PC-9 (cell line): ENCODE data around the gene NOLC1. TPM values are rescaled to one million over a fixed set of nuclear protein-coding genes. Genes with fewer than 3 reads are reported as not detected.

Experiments used
- BruUV-seq: library from RNA; stranded (reverse); fragments of 400-500 nt; replicated peaks from 2 replicates; lab custom pipeline; 2021; lab: Mats Ljungman, UMichigan
- CTCF ChIA-PET: fragments of 300-600 bp; sonication (Branson Sonifier 250); formaldehyde crosslinking; loops from one replicate; lab custom pipeline; 2022; ENCODE audit warnings: antibody characterized with exemption; lab: Charles Lee
- POLR2A ChIA-PET: fragments of 300-600 bp; sonication (Branson Sonifier 250); formaldehyde crosslinking; loops from one replicate; lab custom pipeline; 2022; ENCODE audit warnings: antibody characterized with exemption; ENCODE audit not compliant: unreplicated experiment; lab: Charles Lee
- DNase-seq, 2 experiments: peaks; one replicate each; pipeline versions ENCODE4 v3.0.0 to v3.0.0-alpha.2; 2015 to 2022; ENCODE audit warnings: mixed read lengths in 1 of 2
- H2AFZ ChIP-seq: fragments of 200-600 bp; sonication (generic); 2 replicates; pipeline ENCODE4 v1.8.1; 2017; ENCODE audit warnings: antibody characterized with exemption
- H3F3A ChIP-seq: fragments of 200-600 bp; sonication (generic); 2 replicates; pipeline ENCODE4 v1.8.1; 2017; ENCODE audit warnings: antibody characterized with exemption, mild to moderate bottlenecking, low read depth; ENCODE audit not compliant: insufficient read depth
- H3K27ac ChIP-seq: fragments of 200-600 bp; sonication (generic); 2 replicates; pipeline ENCODE4 v1.6.1; 2016; ENCODE audit warnings: mixed run types
- H3K27me3 ChIP-seq: fragments of 200-600 bp; sonication (generic); 2 replicates; pipeline ENCODE4 v1.6.1; 2016; ENCODE audit warnings: low read depth, mixed run types; ENCODE audit not compliant: insufficient read depth
- H3K36me3 ChIP-seq: fragments of 200-600 bp; sonication (generic); 2 replicates; pipeline ENCODE4 v1.6.1; 2016; ENCODE audit warnings: low read depth, mixed run types
- H3K4me1 ChIP-seq: fragments of 200-600 bp; sonication (generic); replicated peaks from 2 replicates; pipeline ENCODE4 v1.6.1; 2016; ENCODE audit warnings: mixed run types; ENCODE audit not compliant: insufficient read depth
- H3K4me2 ChIP-seq: fragments of 200-600 bp; sonication (generic); 2 replicates; pipeline ENCODE4 v1.6.1; 2017; ENCODE audit warnings: mixed run types
- H3K4me3 ChIP-seq: fragments of 200-600 bp; sonication (generic); 2 replicates; pipeline ENCODE4 v1.6.1; 2016; ENCODE audit warnings: mixed run types
- H3K79me2 ChIP-seq: fragments of 200-600 bp; sonication (generic); 2 replicates; pipeline ENCODE4 v1.6.1; 2017; ENCODE audit warnings: low read depth, mixed run types
- H3K9me2 ChIP-seq: fragments of 200-600 bp; sonication (generic); 2 replicates; pipeline ENCODE4 v1.8.1; 2017; ENCODE audit warnings: mild to moderate bottlenecking; ENCODE audit not compliant: insufficient read depth
- H3K9me3 ChIP-seq: fragments of 200-600 bp; sonication (generic); 2 replicates; pipeline ENCODE4 v1.8.1; 2016; ENCODE audit warnings: low read depth; ENCODE audit not compliant: insufficient read depth
- H4K20me1 ChIP-seq: fragments of 200-600 bp; sonication (generic); 2 replicates; pipeline ENCODE4 v1.8.1; 2017; ENCODE audit not compliant: insufficient read depth
- EZH2 ChIP-seq: fragments of 200-600 bp; sonication (generic); IDR thresholded peaks from 2 replicates; pipeline ENCODE4 v1.8.0; 2017; ENCODE audit warnings: antibody characterized with exemption, low read depth
- intact Hi-C: fragments of 100-400 bp; cut with micrococcal nuclease; formaldehyde crosslinking; loops from one replicate; pipeline ENCODE4 v1.10.0; 2022; ENCODE audit not compliant: unreplicated experiment
- total RNA-seq: library from RNA; stranded (reverse); gene quantifications from 2 replicates; pipeline ENCODE4 v1.2.3, GENCODE V29; 2021
- TF ChIP-seq, protein P1 (sequence below): fragments of 200-600 bp; sonication (generic); conservative IDR thresholded peaks from 2 replicates; pipeline ENCODE4 v1.6.1; 2017; ENCODE audit warnings: mixed run types, antibody characterized with exemption, mild to moderate bottlenecking, moderate library complexity

NOLC1 gene
- total RNA-seq, 1 experiment from 2014 or later: 59.5 TPM

- Histone ChIP-seq H3K36me3 (no peaks in the 10 kb centered on the region), H3K4me2 (peak overlapping the region; percentile 78), H3K79me2 (peaks cover 13% of the 10 kb centered on the region), H3K9me2 (no peaks in the 10 kb centered on the region), H3K4me1 (no peaks in the 10 kb centered on the region; the same call in 1 of the 2 replicates), H3K9me3 (no peaks in the 10 kb centered on the region), H3F3A (no peaks in the 10 kb centered on the region), H4K20me1 (no peaks in the 10 kb centered on the region; the same call in 1 of the 2 replicates), H3K27me3 (no peaks in the 10 kb centered on the region), H3K27ac (no peak overlapping the region), H2AFZ (no peak overlapping the region), H3K4me3 (peak overlapping the region; percentile 66; the same call in 1 of the 2 replicates)
- ChIA-PET POLR2A (no interaction called here), CTCF (interaction anchor here (0.6 kb wide), 1 partner anchor 12 kb away, joined by 10 read pairs; no protein-coding TSS in a partner anchor)
- intact Hi-C loops: no loop called here
- no peak for DNase-seq
- TF ChIP-seq, protein P1, sequence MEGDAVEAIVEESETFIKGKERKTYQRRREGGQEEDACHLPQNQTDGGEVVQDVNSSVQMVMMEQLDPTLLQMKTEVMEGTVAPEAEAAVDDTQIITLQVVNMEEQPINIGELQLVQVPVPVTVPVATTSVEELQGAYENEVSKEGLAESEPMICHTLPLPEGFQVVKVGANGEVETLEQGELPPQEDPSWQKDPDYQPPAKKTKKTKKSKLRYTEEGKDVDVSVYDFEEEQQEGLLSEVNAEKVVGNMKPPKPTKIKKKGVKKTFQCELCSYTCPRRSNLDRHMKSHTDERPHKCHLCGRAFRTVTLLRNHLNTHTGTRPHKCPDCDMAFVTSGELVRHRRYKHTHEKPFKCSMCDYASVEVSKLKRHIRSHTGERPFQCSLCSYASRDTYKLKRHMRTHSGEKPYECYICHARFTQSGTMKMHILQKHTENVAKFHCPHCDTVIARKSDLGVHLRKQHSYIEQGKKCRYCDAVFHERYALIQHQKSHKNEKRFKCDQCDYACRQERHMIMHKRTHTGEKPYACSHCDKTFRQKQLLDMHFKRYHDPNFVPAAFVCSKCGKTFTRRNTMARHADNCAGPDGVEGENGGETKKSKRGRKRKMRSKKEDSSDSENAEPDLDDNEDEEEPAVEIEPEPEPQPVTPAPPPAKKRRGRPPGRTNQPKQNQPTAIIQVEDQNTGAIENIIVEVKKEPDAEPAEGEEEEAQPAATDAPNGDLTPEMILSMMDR: no peak
- TF ChIP-seq EZH2: no peak
- BruUV-seq: TSS peak; percentile 26
Measured at GRCh38 chr10:102113261-102113955, 38.8 kb upstream of the NOLC1 start.

DNA sequence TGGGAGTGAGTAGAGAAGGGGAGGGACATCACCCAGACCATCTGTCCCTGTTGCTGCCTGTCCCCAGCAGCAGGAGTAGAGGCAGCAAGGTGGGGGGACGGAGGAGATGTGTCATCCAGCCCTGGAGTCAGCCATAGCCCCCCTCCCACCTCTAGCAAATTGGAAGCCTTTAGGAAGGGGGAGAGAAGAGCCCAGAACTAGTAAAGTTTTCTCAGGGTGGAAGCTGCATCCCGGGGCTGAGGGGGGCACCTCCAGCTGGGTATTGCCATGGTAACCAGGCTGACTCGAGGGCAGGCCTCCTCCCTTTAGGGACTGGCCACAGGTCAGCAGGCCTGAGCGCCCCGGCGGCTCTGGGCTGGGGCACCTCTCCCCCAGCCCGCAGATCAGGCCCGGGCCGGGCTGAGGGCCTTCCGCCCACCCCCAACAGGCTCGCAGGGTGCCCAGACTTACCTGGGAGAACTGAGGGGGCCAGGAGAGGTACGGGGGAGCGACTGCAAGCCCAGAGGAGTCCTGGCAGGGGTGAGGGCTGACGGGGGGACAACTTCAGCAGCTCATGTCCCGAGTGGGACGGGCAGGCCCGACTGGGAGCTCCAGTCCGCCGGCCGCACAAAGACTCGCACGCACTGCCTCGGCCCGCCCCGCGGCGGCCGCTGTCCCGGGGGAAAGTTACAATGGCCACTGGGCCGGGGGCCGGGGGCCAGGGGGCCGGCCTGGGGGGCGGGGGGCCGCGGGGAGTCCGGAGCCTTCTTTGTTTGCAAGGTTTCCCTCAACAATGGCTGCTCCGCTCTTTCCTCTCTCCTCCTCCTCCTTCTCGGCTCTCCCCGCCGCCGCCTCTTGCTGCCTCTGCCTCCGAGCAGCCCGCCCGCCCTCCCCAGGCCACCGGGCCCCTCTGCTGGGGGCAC, 38.0 kb upstream of the NOLC1 start:
- ChIA-PET POLR2A (interaction anchor here (0.7 kb wide), 1 partner anchor 1047 kb away, joined by 5 read pairs; no protein-coding TSS in a partner anchor), CTCF (interaction anchor here (0.6 to 0.7 kb wide), 2 partner anchors 13 to 281 kb away, joined by 4 to 10 read pairs; no protein-coding TSS in a partner anchor)
- peaks cover 13% of the 10 kb centered on the region for H3K79me2 ChIP-seq
- no peaks in the 10 kb centered on the region; the same call in none of the 2 replicates for H3K4me1 ChIP-seq
- no peaks in the 10 kb centered on the region for H3K9me2 ChIP-seq
- no peaks in the 10 kb centered on the region for H3K9me3 ChIP-seq
- H3K27me3 ChIP-seq: no peaks in the 10 kb centered on the region
- DNase-seq: no peak
- H2AFZ ChIP-seq: peak overlapping the region; percentile 80; the same call in 1 of the 2 replicates
- no peaks in the 10 kb centered on the region for H3K36me3 ChIP-seq
- intact Hi-C loops: loop anchor here (2.0 kb wide), 1 partner anchor 39 kb away; the partner anchor contains the start of gene NOLC1
- TF ChIP-seq, protein P1: no peak
- no peak for TF ChIP-seq EZH2
- H4K20me1 ChIP-seq: no peaks in the 10 kb centered on the region; the same call in 1 of the 2 replicates
- peak overlapping the region; percentile 78 for H3K4me2 ChIP-seq
- H3K4me3 ChIP-seq: peak overlapping the region; percentile 66
- no peaks in the 10 kb centered on the region for H3F3A ChIP-seq
- H3K27ac ChIP-seq: no peak overlapping the region
- no TSS peak for BruUV-seq
